ENCODE measurements around the gene CACNA1A. TPM values are rescaled to one million over a fixed set of nuclear protein-coding genes. Genes with fewer than 3 reads are reported as not detected.
"Not testable (repeated sequence)": the region's sequence is repeated elsewhere in the genome, so short reads cannot be mapped to it uniquely, and the experiment has no call there.

Gene CACNA1A
- total RNA-seq, 2 donors from 2014 or later, result 0.27 to 2.3 TPM

- H3K4me1 ChIP-seq (ENCODE audit: control insufficient read depth in 1 of 2, low read depth in 2 of 2), result no peaks in the 10 kb centered on the region
- no peak for DNase-seq (ENCODE audit: low spot score)
- ATAC-seq (ENCODE audit: insufficient number of reproducible peaks, low FRiP score, low read depth), result no peak
- H3K27me3 ChIP-seq (replicated peaks; ENCODE audit: insufficient read depth), result no peaks in the 10 kb centered on the region
- H3K36me3 ChIP-seq, result no peaks in the 10 kb centered on the region
- no peak overlapping the region for H3K4me3 ChIP-seq
- no peaks in the 10 kb centered on the region for H3K9me3 ChIP-seq
- no peak for TF ChIP-seq CTCF (IDR thresholded peaks at IDR 0.05)
- no peak overlapping the region for H3K27ac ChIP-seq
These were observed 318.9 kb downstream of the CACNA1A start for GRCh38 chr19:13187419-13187818.

GRCh38 chr19:13186688-13187087 lies 319.6 kb downstream of the CACNA1A start:
- not testable (repeated sequence) for H3K36me3 ChIP-seq; H3K27me3 ChIP-seq (replicated peaks; ENCODE audit: insufficient read depth); H3K4me3 ChIP-seq; H3K4me1 ChIP-seq (ENCODE audit: control insufficient read depth in 1 of 2, low read depth in 2 of 2); H3K9me3 ChIP-seq; DNase-seq (ENCODE audit: low spot score); ATAC-seq (ENCODE audit: insufficient number of reproducible peaks, low FRiP score, low read depth); H3K27ac ChIP-seq

- H3K27ac ChIP-seq; H3K9me3 ChIP-seq; H3K4me3 ChIP-seq; ATAC-seq (ENCODE audit: insufficient number of reproducible peaks, low FRiP score, low read depth); DNase-seq (ENCODE audit: low spot score); H3K27me3 ChIP-seq (replicated peaks; ENCODE audit: insufficient read depth); H3K36me3 ChIP-seq; H3K4me1 ChIP-seq (ENCODE audit: control insufficient read depth in 1 of 2, low read depth in 2 of 2): not testable (repeated sequence)
These were observed 320.3 kb downstream of the CACNA1A start for GRCh38 chr19:13185763-13186657.

GRCh38 chr19:13184926-13185325 lies 321.4 kb downstream of the CACNA1A start:
- not testable (repeated sequence) for DNase-seq (ENCODE audit: low spot score); ATAC-seq (ENCODE audit: insufficient number of reproducible peaks, low FRiP score, low read depth); H3K4me1 ChIP-seq (ENCODE audit: control insufficient read depth in 1 of 2, low read depth in 2 of 2)

GRCh38 chr19:13181747-13182388 lies 324.4 kb downstream of the CACNA1A start:
- no peaks in the 10 kb centered on the region for H3K9me3 ChIP-seq
- no peaks in the 10 kb centered on the region for H3K27me3 ChIP-seq (replicated peaks; ENCODE audit: insufficient read depth)
- no peaks in the 10 kb centered on the region for H3K36me3 ChIP-seq
- peaks cover 8 to 9% of the 10 kb centered on the region in 2 donors for H3K4me1 ChIP-seq (ENCODE audit: control insufficient read depth in 1 of 2, low read depth in 2 of 2)
- ATAC-seq (ENCODE audit: insufficient number of reproducible peaks, low FRiP score, low read depth), result peak; percentile 28
- peak overlapping the region; percentile 29 for H3K4me3 ChIP-seq
- no peak overlapping the region for H3K27ac ChIP-seq
- no peak for DNase-seq (ENCODE audit: low spot score)
- no peak for TF ChIP-seq CTCF (IDR thresholded peaks at IDR 0.05)

More at GRCh38 chr19:13184926-13185325, 321.4 kb downstream of the CACNA1A start:
- H3K27me3 ChIP-seq (replicated peaks; ENCODE audit: insufficient read depth); H3K36me3 ChIP-seq; H3K4me3 ChIP-seq; H3K27ac ChIP-seq; H3K9me3 ChIP-seq: not testable (repeated sequence)

- not testable (repeated sequence) for H3K27me3 ChIP-seq (replicated peaks; ENCODE audit: insufficient read depth)
These were observed 328.0 kb downstream of the CACNA1A start for GRCh38 chr19:13178291-13178690.

GRCh38 chr19:13177584-13177983 lies 328.7 kb downstream of the CACNA1A start:
- not testable (repeated sequence) for ATAC-seq (ENCODE audit: insufficient number of reproducible peaks, low FRiP score, low read depth); DNase-seq (ENCODE audit: low spot score); H3K4me3 ChIP-seq; H3K36me3 ChIP-seq; H3K27ac ChIP-seq; H3K9me3 ChIP-seq; H3K27me3 ChIP-seq (replicated peaks; ENCODE audit: insufficient read depth)
- H3K4me1 ChIP-seq (ENCODE audit: control insufficient read depth in 1 of 2, low read depth in 2 of 2), result peaks cover 17 to 20% of the 10 kb centered on the region in 2 donors

More at GRCh38 chr19:13178291-13178690, 328.0 kb downstream of the CACNA1A start:
- H3K27ac ChIP-seq; H3K4me3 ChIP-seq; H3K9me3 ChIP-seq; ATAC-seq (ENCODE audit: insufficient number of reproducible peaks, low FRiP score, low read depth); H3K36me3 ChIP-seq; DNase-seq (ENCODE audit: low spot score): not testable (repeated sequence)
- H3K4me1 ChIP-seq (ENCODE audit: control insufficient read depth in 1 of 2, low read depth in 2 of 2), result peaks cover 10 to 13% of the 10 kb centered on the region in 2 donors

All from thoracic aorta (tissue), 2 donors.